HG02623 (cell line): Measurements from ENCODE around the gene PRRC1.

ENCODE experiments used
- ATAC-seq: cut with Tn5 transposase; IDR thresholded peaks from one replicate; pipeline ENCODE4 v1.9.1; 2021; ENCODE audit warnings: moderate library complexity; ENCODE audit not compliant: unreplicated experiment

Gene PRRC1

GRCh38 chr5:127574852-127575679 lies 57.6 kb downstream of the PRRC1 start:
- no peak for ATAC-seq

- peak; percentile 49 for ATAC-seq
Measured at GRCh38 chr5:127577458-127577857, 60.0 kb downstream of the PRRC1 start.

- no peak for ATAC-seq
Measured at GRCh38 chr5:127580731-127581130, 63.3 kb downstream of the PRRC1 start.

- no peak for ATAC-seq
Measured at GRCh38 chr5:127581450-127581849, 64.0 kb downstream of the PRRC1 start.

- no peak for ATAC-seq
Measured at GRCh38 chr5:127582773-127583370, 65.4 kb downstream of the PRRC1 start.

GRCh38 chr5:127583866-127584265 lies 66.4 kb downstream of the PRRC1 start:
- ATAC-seq = no peak

DNA sequence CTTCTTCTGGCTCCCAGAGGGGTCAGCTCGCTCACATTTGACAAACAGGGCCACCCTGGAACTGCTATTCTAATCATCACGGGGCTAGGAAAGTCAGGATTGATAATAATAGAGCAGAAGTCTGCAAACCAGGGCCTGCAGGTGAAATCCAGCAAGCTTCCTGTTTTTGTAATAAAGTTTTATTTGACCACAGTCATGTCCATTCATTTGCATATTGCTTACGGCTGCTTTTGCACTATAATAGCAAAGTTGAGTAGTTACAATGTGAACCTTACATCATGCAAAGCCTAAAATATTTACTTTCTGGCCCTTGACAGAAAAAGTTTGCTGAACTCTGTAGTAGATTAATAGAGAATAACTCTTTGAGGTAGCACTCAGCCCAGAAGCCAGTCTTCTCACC lies 68.2 kb downstream of the PRRC1 start:
- ATAC-seq = no peak

DNA sequence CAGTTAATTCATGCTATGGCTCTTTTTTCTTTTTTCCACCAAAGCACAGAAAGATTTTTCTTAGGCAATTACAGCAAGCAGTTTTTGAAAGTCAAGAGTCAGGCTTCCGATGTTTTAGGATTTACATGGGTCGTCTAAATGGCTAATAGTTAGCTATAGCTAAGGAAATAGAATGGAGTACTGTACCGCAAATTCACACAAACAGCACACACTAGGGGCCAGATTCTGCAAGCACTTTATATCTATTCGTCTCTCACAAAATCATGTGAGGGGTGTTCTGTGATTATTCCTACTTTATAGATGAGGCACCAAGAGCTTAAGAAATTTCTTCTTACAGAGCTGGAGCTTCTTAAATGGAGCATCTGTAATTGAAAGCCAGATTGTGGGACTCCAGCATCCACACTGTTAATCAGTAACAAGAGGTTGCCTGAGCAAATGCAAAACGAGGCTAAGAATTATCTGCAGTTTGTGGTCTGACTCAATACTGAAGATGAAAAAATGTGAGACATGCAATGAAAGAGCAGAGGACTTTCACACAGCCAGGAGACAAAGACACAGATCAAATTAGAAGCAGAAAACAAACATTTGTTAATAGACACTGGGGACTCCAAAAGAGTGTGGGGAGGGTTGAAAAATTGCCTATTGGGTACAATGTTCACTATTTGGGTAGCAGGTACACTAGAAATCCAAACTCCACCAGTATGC lies 68.8 kb downstream of the PRRC1 start:
- peak; percentile 60 for ATAC-seq

DNA sequence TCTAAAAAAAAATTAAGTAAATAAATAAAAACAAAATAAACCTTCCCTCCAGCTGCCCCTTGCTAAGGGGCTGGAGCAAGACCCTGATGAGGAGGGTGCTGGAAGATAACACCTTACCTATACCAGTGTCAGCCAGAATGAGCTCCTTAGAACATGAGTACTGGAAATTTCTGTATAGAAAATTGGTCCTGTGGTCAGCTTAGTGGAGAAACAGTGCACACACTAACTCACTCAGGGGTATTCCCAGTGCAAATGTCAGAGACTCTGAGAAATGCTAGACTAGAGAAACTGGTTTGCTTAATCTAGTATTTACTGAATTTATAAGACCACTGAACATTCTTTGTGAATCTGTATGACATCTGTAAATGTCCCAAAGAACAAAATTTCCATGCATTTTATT lies 69.4 kb downstream of the PRRC1 start:
- ATAC-seq = peak; percentile 37

GRCh38 chr5:127587246-127587917 lies 69.9 kb downstream of the PRRC1 start:
- ATAC-seq = no peak

- no peak for ATAC-seq
Measured at GRCh38 chr5:127588368-127588767, 70.9 kb downstream of the PRRC1 start.

DNA sequence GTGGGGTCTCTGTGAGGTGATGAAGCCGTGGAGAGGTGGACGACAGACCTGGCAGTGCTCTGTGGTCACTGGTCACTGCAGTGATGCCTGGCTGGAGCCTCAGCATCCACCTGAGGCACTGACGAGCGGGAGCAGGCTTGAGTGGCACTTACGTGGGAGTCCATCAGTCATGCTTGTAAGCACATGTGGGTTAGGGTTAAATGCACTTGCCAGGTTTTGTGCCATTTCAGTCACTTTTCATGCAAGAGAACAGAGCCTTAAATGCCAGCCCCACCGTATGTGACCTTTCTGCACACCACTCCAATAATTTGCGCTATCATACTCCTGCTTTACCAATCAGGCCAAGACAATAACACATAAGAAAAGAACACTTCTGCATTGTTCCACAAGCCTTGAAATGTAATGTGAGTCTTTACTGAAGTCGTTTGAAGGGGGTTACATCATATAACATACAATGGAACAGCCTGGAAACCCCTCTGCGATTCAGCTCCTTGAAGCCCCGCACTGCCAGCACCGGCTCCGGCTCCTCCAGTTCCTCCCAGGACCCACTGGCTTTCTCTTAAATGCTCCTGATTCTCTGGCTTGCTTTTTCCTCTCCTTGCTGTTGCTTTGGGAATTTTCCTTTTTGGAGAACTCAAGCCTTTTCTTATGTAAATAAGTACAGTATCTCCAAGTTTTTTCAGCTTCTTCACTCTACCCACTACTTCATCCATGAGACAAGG lies 72.0 kb downstream of the PRRC1 start:
- no peak for ATAC-seq

DNA sequence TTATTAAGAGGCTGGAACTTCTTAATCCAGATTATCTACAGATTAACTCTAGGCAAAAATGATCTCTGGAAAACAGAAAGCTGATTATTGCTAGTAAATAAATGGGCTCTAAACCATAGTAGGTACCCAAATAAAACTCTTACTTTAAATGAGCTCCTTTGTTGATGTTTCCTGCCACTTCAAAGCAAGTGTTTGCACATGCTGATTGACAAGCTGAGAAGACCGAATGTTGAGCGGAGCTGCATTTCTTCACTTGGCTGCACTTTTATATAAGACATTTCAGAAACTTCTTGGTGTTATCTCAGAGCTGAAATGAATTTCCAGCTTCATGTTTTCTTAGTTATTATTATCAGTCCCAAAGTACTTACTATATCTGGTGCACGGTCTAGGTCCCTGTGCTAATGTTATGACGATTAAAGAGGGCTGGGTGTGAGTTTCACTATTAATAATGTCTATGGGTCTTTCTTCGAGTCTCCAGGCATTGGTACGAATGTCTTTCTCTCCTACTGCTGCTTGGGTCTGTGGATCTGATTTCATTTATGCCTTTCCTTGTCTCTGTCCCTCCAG lies 72.8 kb downstream of the PRRC1 start:
- ATAC-seq = peak; percentile 33

DNA sequence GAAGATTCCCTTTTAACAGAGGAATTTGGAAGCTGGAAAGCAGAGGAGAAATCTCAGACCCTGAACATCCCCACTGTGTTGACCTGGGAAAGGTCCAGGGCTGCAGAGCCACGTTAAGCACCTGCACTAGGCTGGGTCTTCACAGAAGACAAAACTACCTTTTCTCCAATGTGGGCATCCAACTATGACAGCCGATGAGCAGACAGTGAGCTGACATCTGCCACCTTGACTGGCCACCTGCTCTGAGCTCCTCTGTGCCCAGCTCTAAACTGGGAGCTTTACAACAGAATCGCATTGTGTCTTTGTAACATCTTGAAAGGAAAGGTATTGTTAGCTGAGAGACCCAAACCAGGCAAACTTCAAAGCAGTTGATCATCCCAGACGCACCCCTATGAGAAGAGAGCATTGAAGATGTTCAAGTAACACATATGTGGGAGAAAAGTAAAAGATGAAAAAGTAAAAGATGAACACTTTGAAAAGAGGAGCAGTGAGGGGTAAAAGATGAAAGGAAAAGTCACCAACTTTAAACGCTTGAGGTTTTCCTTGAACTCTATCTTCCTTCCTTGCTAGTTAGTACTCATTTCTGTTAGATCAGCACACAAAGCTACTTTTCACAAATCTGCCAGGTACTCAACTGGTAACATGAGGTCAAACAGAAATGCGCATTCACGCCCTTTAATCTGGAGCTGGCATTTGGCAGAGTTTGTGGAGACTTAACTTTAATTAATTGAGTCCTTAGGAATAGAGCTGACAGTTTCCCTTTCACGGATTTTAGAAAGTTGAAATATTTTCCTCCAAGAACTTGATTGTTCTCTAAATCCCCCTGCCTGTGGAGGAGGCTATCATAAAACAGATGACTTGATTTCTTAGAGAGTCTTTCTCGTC lies 78.3 kb downstream of the PRRC1 start:
- no peak for ATAC-seq

GRCh38 chr5:127596501-127596900 lies 79.1 kb downstream of the PRRC1 start:
- ATAC-seq = no peak

- no peak for ATAC-seq
Measured at GRCh38 chr5:127599320-127599719, 81.9 kb downstream of the PRRC1 start.

- ATAC-seq = no peak
Measured at GRCh38 chr5:127599847-127600246, 82.4 kb downstream of the PRRC1 start.

GRCh38 chr5:127601111-127601510 lies 83.7 kb downstream of the PRRC1 start:
- no peak for ATAC-seq

GRCh38 chr5:127601601-127602000 lies 84.2 kb downstream of the PRRC1 start:
- no peak for ATAC-seq
